GM12801 (cell line): ENCODE results near the gene GGA1.

ENCODE experiments used
- CTCF ChIP-seq: IDR thresholded peaks from one replicate; pipeline ENCODE4 v1.5.1; 2011; ENCODE audit warnings: control low read depth; ENCODE audit not compliant: insufficient read length; ENCODE audit errors: extremely low read depth

The GGA1 gene

GRCh38 chr22:37601203-37601539 lies 7.5 kb upstream of the GGA1 start:
- no peak for TF ChIP-seq CTCF

- no peak for TF ChIP-seq CTCF
Observed at GRCh38 chr22:37601540-37602442, 6.8 kb upstream of the GGA1 start.

GRCh38 chr22:37604074-37604473 lies 4.6 kb upstream of the GGA1 start:
- TF ChIP-seq CTCF = no peak

- no peak for TF ChIP-seq CTCF
Observed at GRCh38 chr22:37604875-37605274, 3.8 kb upstream of the GGA1 start.

- TF ChIP-seq CTCF = no peak
Observed at GRCh38 chr22:37607010-37607934, 1.4 kb upstream of the GGA1 start.

GRCh38 chr22:37607935-37608476 lies 628 bp upstream of the GGA1 start:
- TF ChIP-seq CTCF = no peak

- TF ChIP-seq CTCF = no peak
Observed at GRCh38 chr22:37609240-37610152, 862 bp downstream of the GGA1 start.
